ENCODE data around the gene FBN2.

- no peak for TF ChIP-seq CTCF (conservative IDR thresholded peaks at IDR 0.05; ENCODE audit: low read depth, low read length)
- no peak for TF ChIP-seq EZH2 (IDR thresholded peaks at IDR 0.05; ENCODE audit: borderline replicate concordance, low read depth, low read length, poor library complexity, severe bottlenecking)
Observed at GRCh38 chr5:128339585-128339984, 198.5 kb downstream of the FBN2 start.

All from A673 (cell line).